Omental fat pad (tissue), 4 donors: ENCODE measurements around the gene ZSWIM4. TPM values are rescaled to one million over a fixed set of nuclear protein-coding genes. Genes with fewer than 3 reads are reported as not detected.

Source experiments
- ATAC-seq: fragments of 150-250 bp; one replicate; pipeline ENCODE4 v1.9.1; 2016; ENCODE audit warnings: mild to moderate bottlenecking, moderate library complexity; ENCODE audit not compliant: low FRiP score
- DNase-seq: peaks from one replicate; pipeline ENCODE4 v3.0.0-alpha.2; 2019; ENCODE audit warnings: low spot score
- CTCF ChIP-seq, 3 donors: fragments of 450-650 bp; IDR thresholded peaks; one replicate each; pipeline ENCODE4 v1.5.1; 2016 to 2017; ENCODE audit warnings: antibody characterized with exemption in 3 of 3, mild to moderate bottlenecking in 3 of 3, moderate library complexity in 2 of 3
- total RNA-seq, 4 donors: library from RNA; depleted of rRNA; stranded (reverse); fragments of >200 nt; gene quantifications; one replicate each; pipeline ENCODE4 v1.1.0, GENCODE V29; 2016

Gene ZSWIM4
- total RNA-seq, 4 donors from 2014 or later, result 3.8 to 5.2 (median 4.6) TPM

- no peak for ATAC-seq
- no peak for TF ChIP-seq CTCF (IDR thresholded peaks at IDR 0.05)
- DNase-seq, result no peak
Observed at GRCh38 chr19:13799669-13800068, 4.4 kb downstream of the ZSWIM4 start.

- no peak for TF ChIP-seq CTCF (IDR thresholded peaks at IDR 0.05)
- ATAC-seq (no peak), DNase-seq (no peak)
Observed at GRCh38 chr19:13803038-13803437, 7.8 kb downstream of the ZSWIM4 start.

GRCh38 chr19:13804830-13805683, 9.8 kb downstream of the ZSWIM4 start:
- TF ChIP-seq CTCF (IDR thresholded peaks at IDR 0.05), result no peak
- no peak for DNase-seq
- no peak for ATAC-seq

- TF ChIP-seq CTCF (IDR thresholded peaks at IDR 0.05), result no peak
- DNase-seq (no peak), ATAC-seq (no peak)
Observed at GRCh38 chr19:13806728-13807127, 11.5 kb downstream of the ZSWIM4 start.

- DNase-seq, result no peak
- ATAC-seq, result no peak
- TF ChIP-seq CTCF (IDR thresholded peaks at IDR 0.05), result no peak
Observed at GRCh38 chr19:13807421-13808021, 12.3 kb downstream of the ZSWIM4 start.

GRCh38 chr19:13808856-13809255, 13.6 kb downstream of the ZSWIM4 start:
- ATAC-seq, result no peak
- no peak for TF ChIP-seq CTCF (IDR thresholded peaks at IDR 0.05)
- no peak for DNase-seq

GRCh38 chr19:13812544-13812943, 17.3 kb downstream of the ZSWIM4 start:
- ATAC-seq (no peak), DNase-seq (no peak)
- no peak for TF ChIP-seq CTCF (IDR thresholded peaks at IDR 0.05)
